Stomach (tissue), 9 donors: ENCODE measurements around the gene CPVL. TPM values are rescaled to one million over a fixed set of nuclear protein-coding genes. Genes with fewer than 3 reads are reported as not detected.

Source experiments
- DNase-seq, 2 donors: peaks; one replicate each; pipeline versions ENCODE4 v3.0.0 to v3.0.0-alpha.2; 2013 to 2019
- H3K27ac ChIP-seq, 5 donors: fragments of 200-600 bp in 4 of 5; sonication (generic) in 4 of 5; one replicate each; pipeline ENCODE4 v1.5.1; 2013 to 2019; ENCODE audit warnings: mild to moderate bottlenecking in 1 of 5, moderate library complexity in 1 of 5
- H3K27me3 ChIP-seq, 3 donors: fragments of 200-600 bp; sonication (generic); one replicate each; pipeline ENCODE4 v1.5.1; 2017 to 2019; ENCODE audit warnings: mixed run types in 1 of 3
- H3K36me3 ChIP-seq, 4 donors: fragments of 200-600 bp; sonication (generic); 1 replicate in 3 of 4; 2 replicates in 1 of 4; pipeline ENCODE4 v1.5.1; 2016 to 2019
- H3K4me1 ChIP-seq, 4 donors: fragments of 200-600 bp; sonication (generic); one replicate each; pipeline ENCODE4 v1.5.1; 2016 to 2019
- H3K4me3 ChIP-seq, 4 donors: fragments of 200-600 bp; sonication (generic) in 3 of 4; one replicate each; pipeline ENCODE4 v1.5.1; 2016 to 2019; ENCODE audit warnings: mild to moderate bottlenecking in 1 of 4
- H3K9me3 ChIP-seq, 4 donors: fragments of 200-600 bp; sonication (generic); one replicate each; pipeline ENCODE4 v1.5.1; 2016 to 2019
- CTCF ChIP-seq, 7 experiments: fragments of 450-650 bp in 4 of 7; fragments of 200-600 bp in 3 of 7; sonication (generic) in 3 of 7; IDR thresholded peaks; one replicate each; pipeline ENCODE4 v1.5.1; 2016 to 2019; ENCODE audit warnings: antibody characterized with exemption in 7 of 7, control low read depth in 2 of 7, mild to moderate bottlenecking in 1 of 7
- EP300 ChIP-seq: sonication (generic); formaldehyde crosslinking; IDR thresholded peaks from one replicate; pipeline ENCODE4 v1.6.1; 2017; ENCODE audit warnings: antibody characterized with exemption
- POLR2A ChIP-seq, 4 donors: fragments of 450-650 bp; IDR thresholded peaks; one replicate each; pipeline ENCODE4 v1.6.1; 2016; ENCODE audit warnings: antibody characterized with exemption in 4 of 4, control low read depth in 2 of 4, mild to moderate bottlenecking in 1 of 4, moderate library complexity in 1 of 4
- POLR2AphosphoS5 ChIP-seq, 3 donors: sonication (generic); formaldehyde crosslinking; IDR thresholded peaks; one replicate each; pipeline ENCODE4 v1.6.1; 2016; ENCODE audit warnings: antibody characterized with exemption in 3 of 3
- WGBS, 5 donors: extraction: QIAGEN DNeasy Blood & Tissue Kit in 3 of 5; methylation state at CpG; one replicate each; pipeline versions ENCODE4 v1.1.5 to v1.1.7; 2013 to 2018; 5-methylcytosine and 5-hydroxymethylcytosine counted together
- intact Hi-C: fragments of 100-400 bp; cut with DNase I; formaldehyde crosslinking; loops from one replicate; pipeline ENCODE4 v1.15.1; 2023; ENCODE audit warnings: low total_unique reads
- polyA plus RNA-seq, 3 donors: library from polyadenylated mRNA; stranded (reverse); fragments of 200-250 nt; gene quantifications; one replicate each; pipeline ENCODE4 v1.2.3, GENCODE V29; 2013
- total RNA-seq, 5 donors: library from RNA; depleted of rRNA; stranded (reverse); fragments of >200 nt; gene quantifications; one replicate each; pipeline versions ENCODE4 v1.1.0 to v1.2.3, GENCODE V29; 2014 to 2016
- donor health status: healthy with polysubstance abuse.
- donor health status: Bipolar disorder and iron deficiency.
- donor health status: healthy.

CPVL gene
- total and polyA plus RNA-seq, 8 donors, result 4.1 to 24.3 (median 17.5) TPM; not detected in 3

DNA sequence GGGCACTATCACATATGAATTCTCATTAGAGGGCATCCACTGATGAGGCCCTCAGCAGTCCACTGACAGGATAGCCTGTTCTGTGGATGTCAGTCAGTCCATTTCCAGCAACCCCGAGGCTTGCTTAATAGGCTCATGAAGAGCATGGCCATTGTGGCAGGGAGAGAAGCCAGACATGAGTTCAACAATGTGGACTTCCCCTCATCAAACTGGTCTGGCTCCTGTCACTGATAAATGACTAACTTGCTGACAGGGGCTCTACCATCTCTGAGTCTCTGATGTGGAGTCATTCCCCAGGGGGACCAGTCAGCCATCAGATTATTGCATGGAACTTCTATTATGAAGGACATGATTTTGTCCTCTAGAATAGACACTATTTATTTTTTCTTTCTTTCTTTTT, 168.5 kb downstream of the CPVL start:
- Histone ChIP-seq H3K9me3 (peaks cover 0 to 15% (median 9%) of the 10 kb centered on the region in 4 donors), H3K4me1 (peaks cover 0 to 14% (median 4%) of the 10 kb centered on the region in 4 donors), H3K27me3 (no peaks in the 10 kb centered on the region), H3K27ac (no peak overlapping the region), H3K4me3 (no peak overlapping the region), H3K36me3 (no peaks in the 10 kb centered on the region)
- DNase-seq, result no peak
- intact Hi-C loops, result no loop called here
- TF ChIP-seq POLR2A (IDR thresholded peaks at IDR 0.05), result no peak
- TF ChIP-seq POLR2AphosphoS5 (IDR thresholded peaks at IDR 0.05), result no peak
- TF ChIP-seq EP300, result no peak
- TF ChIP-seq CTCF (IDR thresholded peaks at IDR 0.05), result no peak
- 78 to 100% (median 87%) methylated on average over 1 of the region's 1 CpG for WGBS, 5 donors

DNA sequence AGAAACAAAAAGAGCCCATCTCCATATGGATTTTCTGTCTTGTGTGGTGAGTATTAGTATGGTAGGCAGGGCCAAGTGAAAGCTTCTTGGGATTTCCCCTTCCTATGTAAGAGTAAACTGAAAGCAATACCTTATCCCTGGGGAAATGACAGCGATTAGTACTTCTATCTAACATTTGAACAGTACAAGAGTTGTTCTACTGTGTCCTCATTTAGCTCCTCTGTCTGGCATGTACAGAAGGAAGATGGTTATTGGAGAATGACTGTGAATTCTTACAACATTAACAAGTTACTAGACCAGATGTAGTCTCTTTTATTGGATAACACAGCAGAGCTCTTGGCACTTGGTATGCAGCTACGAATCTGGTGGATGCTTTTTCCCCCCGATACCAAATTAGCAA, 170.3 kb downstream of the CPVL start:
- Histone ChIP-seq H3K4me3 (no peak overlapping the region), H3K9me3 (peaks cover 0 to 32% (median 14%) of the 10 kb centered on the region in 4 donors), H3K27me3 (no peaks in the 10 kb centered on the region), H3K36me3 (no peaks in the 10 kb centered on the region), H3K27ac (no peak overlapping the region), H3K4me1 (peaks cover 0 to 8% (median 2%) of the 10 kb centered on the region in 4 donors)
- intact Hi-C loops, result no loop called here
- no peak for TF ChIP-seq EP300
- WGBS, 5 donors, result 67 to 83% (median 79%) methylated on average over 3 of the region's 3 CpGs
- no peak for DNase-seq

DNA sequence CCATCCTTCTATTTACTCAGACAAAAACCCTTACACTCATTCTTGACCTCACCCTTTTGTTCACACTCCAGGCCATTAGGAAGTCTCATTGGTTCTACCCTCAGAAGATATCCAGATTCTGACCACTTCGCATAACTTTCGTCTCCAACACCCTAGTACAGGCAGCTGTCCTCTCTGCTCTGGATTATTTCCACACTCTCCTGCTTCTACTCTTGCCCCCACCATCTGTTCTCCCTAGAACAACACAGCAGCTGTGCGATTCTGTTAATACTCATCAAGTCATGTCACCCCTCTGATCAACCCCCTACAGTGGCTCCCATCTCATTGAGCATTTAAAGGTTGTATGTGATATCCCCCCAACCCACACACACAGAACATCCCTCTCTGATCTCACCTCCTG, 172.7 kb downstream of the CPVL start:
- Histone ChIP-seq H3K27me3 (no peaks in the 10 kb centered on the region), H3K27ac (no peak overlapping the region), H3K4me1 (no peaks in the 10 kb centered on the region), H3K4me3 (no peak overlapping the region), H3K9me3 (peaks cover 4 to 35% (median 20%) of the 10 kb centered on the region in 4 donors), H3K36me3 (no peaks in the 10 kb centered on the region)
- no peak for DNase-seq
- TF ChIP-seq EP300 (no peak), POLR2A (IDR thresholded peaks at IDR 0.05) (no peak), POLR2AphosphoS5 (IDR thresholded peaks at IDR 0.05) (no peak), CTCF (IDR thresholded peaks at IDR 0.05) (no peak)
- WGBS, 5 donors, result 95 to 97% (median 95%) methylated on average over 3 of the region's 3 CpGs
- intact Hi-C loops, result no loop called here

GRCh38 chr7:28964056-28964455, 182.3 kb downstream of the CPVL start:
- no peak for TF ChIP-seq POLR2AphosphoS5 (IDR thresholded peaks at IDR 0.05)
- no peak for TF ChIP-seq POLR2A (IDR thresholded peaks at IDR 0.05)
- TF ChIP-seq EP300, result no peak
- TF ChIP-seq CTCF (IDR thresholded peaks at IDR 0.05), result no peak
- 68 to 73% (median 70%) methylated on average over 2 of the region's 2 CpGs for WGBS, 5 donors
- Histone ChIP-seq H3K4me3 (no peak overlapping the region), H3K4me1 (peaks cover 0 to 3% (median under 1%) of the 10 kb centered on the region in 4 donors), H3K27me3 (peaks cover 0 to 2% (median 0%) of the 10 kb centered on the region in 3 donors), H3K27ac (no peak overlapping the region), H3K9me3 (no peaks in the 10 kb centered on the region), H3K36me3 (no peaks in the 10 kb centered on the region)
- no peak for DNase-seq
- intact Hi-C loops, result no loop called here

DNA sequence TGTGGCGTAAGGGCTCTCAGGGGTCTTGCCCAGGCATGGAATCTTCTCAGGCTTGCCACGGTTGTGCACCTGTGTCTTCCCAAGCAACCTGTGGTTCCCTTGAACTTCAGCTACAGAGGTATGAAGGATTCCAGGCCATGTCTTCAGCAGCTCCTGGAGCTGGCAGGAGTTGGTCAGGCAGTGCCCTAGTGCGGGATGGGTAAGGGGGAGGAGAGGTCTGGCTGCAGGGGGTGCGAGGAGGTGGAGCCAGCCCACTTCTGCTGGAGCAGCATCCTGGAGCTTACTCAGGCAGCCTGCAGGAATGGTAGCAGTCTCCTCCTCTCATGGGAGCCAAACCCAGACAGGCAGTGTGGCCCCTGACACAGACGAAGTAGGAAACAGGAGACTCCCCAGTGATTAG, 184.4 kb downstream of the CPVL start:
- intact Hi-C loops, result no loop called here
- H3K9me3 ChIP-seq, result no peaks in the 10 kb centered on the region
- DNase-seq, result no peak
- WGBS, 5 donors, result 76 to 81% (median 78%) methylated on average over 3 to 5 of the region's 5 CpGs
- H3K4me3 ChIP-seq, result no peak overlapping the region
- peaks cover 18 to 24% (median 20%) of the 10 kb centered on the region in 4 donors for H3K4me1 ChIP-seq
- no peak for TF ChIP-seq CTCF (IDR thresholded peaks at IDR 0.05)
- no peak for TF ChIP-seq POLR2AphosphoS5 (IDR thresholded peaks at IDR 0.05)
- no peak for TF ChIP-seq EP300
- TF ChIP-seq POLR2A (IDR thresholded peaks at IDR 0.05), result no peak
- peaks cover 0 to 22% (median 11%) of the 10 kb centered on the region in 3 donors for H3K27me3 ChIP-seq
- no peaks in the 10 kb centered on the region for H3K36me3 ChIP-seq
- H3K27ac ChIP-seq, result no peak overlapping the region
